Astrocyte (in vitro differentiated cells and primary cell): Measurements from ENCODE around the gene C10orf143. TPM values are rescaled to one million over a fixed set of nuclear protein-coding genes. Genes with fewer than 3 reads are reported as not detected.
"Not testable (repeated sequence)": the region's sequence is repeated elsewhere in the genome, so short reads cannot be mapped to it uniquely, and the experiment has no call there.

Experiments
- DNase-seq: peaks from one replicate; pipeline ENCODE4 v3.0.0-alpha.2; 2010; ENCODE audit warnings: low read depth
- FAIRE-seq: peaks from 2 replicates; lab custom pipeline; 2011; peaks lifted over from hg19 to GRCh38; lab: Jason Lieb, UNC
- H2AFZ ChIP-seq: 2 replicates; pipeline ENCODE4 v1.6.0; 2012; ENCODE audit warnings: low read depth, low read length, inconsistent platforms
- H3K27ac ChIP-seq: 2 replicates; pipeline ENCODE4 v1.5.1; 2011; ENCODE audit warnings: low read depth, low read length, inconsistent platforms
- H3K27me3 ChIP-seq: 2 replicates; pipeline ENCODE4 v1.6.0; 2011; ENCODE audit warnings: low read length, inconsistent platforms; ENCODE audit not compliant: insufficient read depth
- H3K36me3 ChIP-seq: 2 replicates; pipeline ENCODE4 v1.5.1; 2011; ENCODE audit warnings: low read length, inconsistent platforms; ENCODE audit not compliant: insufficient read depth
- H3K4me1 ChIP-seq: 2 replicates; pipeline ENCODE4 v1.5.1; 2011; ENCODE audit warnings: low read length, inconsistent platforms; ENCODE audit not compliant: insufficient read depth
- H3K4me2 ChIP-seq: 2 replicates; pipeline ENCODE4 v1.6.0; 2012; ENCODE audit warnings: low read length, inconsistent platforms
- H3K4me3 ChIP-seq: 2 replicates; pipeline ENCODE4 v1.5.1; 2011; ENCODE audit warnings: low read depth, mild to moderate bottlenecking, low read length, inconsistent platforms; ENCODE audit not compliant: insufficient read depth
- H3K79me2 ChIP-seq: 2 replicates; pipeline ENCODE4 v1.6.0; 2012; ENCODE audit warnings: mild to moderate bottlenecking, low read length, inconsistent platforms; ENCODE audit not compliant: insufficient read depth
- H3K9ac ChIP-seq: 2 replicates; pipeline ENCODE4 v1.6.0; 2012; ENCODE audit warnings: mild to moderate bottlenecking, low read length, inconsistent platforms
- H3K9me3 ChIP-seq: 2 replicates; pipeline ENCODE4 v1.5.1; 2012; ENCODE audit warnings: low read depth, mild to moderate bottlenecking, low read length, inconsistent platforms; ENCODE audit not compliant: insufficient read depth
- H4K20me1 ChIP-seq: 2 replicates; pipeline ENCODE4 v1.6.0; 2012; ENCODE audit warnings: low read length, inconsistent platforms; ENCODE audit not compliant: insufficient read depth
- H3K27ac Mint-ChIP-seq: one replicate; pipeline ENCODE4 v1.8.0; 2021; ENCODE audit warnings: mild to moderate bottlenecking, mixed read lengths; ENCODE audit not compliant: unreplicated experiment
- H3K27me3 Mint-ChIP-seq: one replicate; pipeline ENCODE4 v1.8.0; 2021; ENCODE audit warnings: low read depth, mixed read lengths; ENCODE audit not compliant: unreplicated experiment
- H3K36me3 Mint-ChIP-seq: one replicate; pipeline ENCODE4 v1.8.0; 2021; ENCODE audit warnings: low read depth, mixed read lengths; ENCODE audit not compliant: unreplicated experiment
- H3K4me1 Mint-ChIP-seq: one replicate; pipeline ENCODE4 v1.8.0; 2021; ENCODE audit warnings: low read depth, mixed read lengths; ENCODE audit not compliant: unreplicated experiment
- H3K4me3 Mint-ChIP-seq: one replicate; pipeline ENCODE4 v1.8.0; 2021; ENCODE audit warnings: mild to moderate bottlenecking, moderate library complexity, mixed read lengths; ENCODE audit not compliant: unreplicated experiment
- H3K9me3 Mint-ChIP-seq: one replicate; pipeline ENCODE4 v1.8.0; 2021; ENCODE audit warnings: mild to moderate bottlenecking, mixed read lengths; ENCODE audit not compliant: unreplicated experiment
- EZH2 ChIP-seq: IDR thresholded peaks from 2 replicates; pipeline ENCODE4 v1.6.1; 2012; ENCODE audit warnings: mild to moderate bottlenecking, low read length, inconsistent platforms; ENCODE audit not compliant: insufficient read depth
- total RNA-seq: library from RNA; stranded (reverse); gene quantifications from 2 replicates; pipeline ENCODE4 v1.2.1, GENCODE V29; 2021
- TF ChIP-seq, protein P1 (sequence below): IDR thresholded peaks from 2 replicates; pipeline ENCODE4 v1.5.1; 2011; ENCODE audit warnings: low read depth, mild to moderate bottlenecking, inconsistent platforms, low read length, moderate library complexity; ENCODE audit not compliant: insufficient read depth

C10orf143 gene
- total RNA-seq, 1 donor from 2014 or later = 0.73 TPM

DNA sequence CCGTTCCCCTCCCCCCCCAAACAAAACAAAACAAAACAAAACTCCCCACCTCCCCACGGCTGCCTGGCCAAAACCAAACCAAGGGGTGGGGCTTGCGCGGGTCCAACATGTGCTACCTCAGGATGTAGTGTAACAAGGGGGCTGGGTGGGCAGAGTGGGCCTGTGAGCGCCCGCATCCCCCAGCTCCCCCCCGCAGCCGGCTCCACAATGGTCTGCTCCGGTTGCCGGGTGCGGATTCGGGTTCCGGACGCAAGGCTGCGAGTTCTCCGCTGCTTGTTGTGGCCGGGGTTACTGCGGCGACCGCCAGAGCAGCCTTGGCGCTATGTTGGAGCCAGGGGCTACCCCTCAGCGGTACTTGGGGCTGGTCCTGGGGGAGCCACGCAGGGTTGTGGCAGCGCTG lies 4.9 kb downstream of the C10orf143 start:
- peak overlapping the region; percentile 16 for H3K4me3 Mint-ChIP-seq
- peaks cover 5% of the 10 kb centered on the region for H3K4me1 ChIP-seq
- H2AFZ ChIP-seq = no peak overlapping the region
- no peaks in the 10 kb centered on the region for H3K36me3 Mint-ChIP-seq
- no peak overlapping the region for H3K9ac ChIP-seq
- H3K79me2 ChIP-seq = peaks cover 9% of the 10 kb centered on the region
- H3K27me3 Mint-ChIP-seq = no peaks in the 10 kb centered on the region
- H3K27ac ChIP-seq = no peak overlapping the region
- FAIRE-seq = no peak
- H3K9me3 Mint-ChIP-seq = no peaks in the 10 kb centered on the region
- no peaks in the 10 kb centered on the region for H3K36me3 ChIP-seq
- DNase-seq = no peak
- no peak overlapping the region for H3K4me3 ChIP-seq
- no peaks in the 10 kb centered on the region for H3K27me3 ChIP-seq
- H3K4me1 Mint-ChIP-seq = no peaks in the 10 kb centered on the region
- no peak overlapping the region for H3K27ac Mint-ChIP-seq
- H3K9me3 ChIP-seq = no peaks in the 10 kb centered on the region
- no peak for TF ChIP-seq EZH2
- TF ChIP-seq, protein P1, sequence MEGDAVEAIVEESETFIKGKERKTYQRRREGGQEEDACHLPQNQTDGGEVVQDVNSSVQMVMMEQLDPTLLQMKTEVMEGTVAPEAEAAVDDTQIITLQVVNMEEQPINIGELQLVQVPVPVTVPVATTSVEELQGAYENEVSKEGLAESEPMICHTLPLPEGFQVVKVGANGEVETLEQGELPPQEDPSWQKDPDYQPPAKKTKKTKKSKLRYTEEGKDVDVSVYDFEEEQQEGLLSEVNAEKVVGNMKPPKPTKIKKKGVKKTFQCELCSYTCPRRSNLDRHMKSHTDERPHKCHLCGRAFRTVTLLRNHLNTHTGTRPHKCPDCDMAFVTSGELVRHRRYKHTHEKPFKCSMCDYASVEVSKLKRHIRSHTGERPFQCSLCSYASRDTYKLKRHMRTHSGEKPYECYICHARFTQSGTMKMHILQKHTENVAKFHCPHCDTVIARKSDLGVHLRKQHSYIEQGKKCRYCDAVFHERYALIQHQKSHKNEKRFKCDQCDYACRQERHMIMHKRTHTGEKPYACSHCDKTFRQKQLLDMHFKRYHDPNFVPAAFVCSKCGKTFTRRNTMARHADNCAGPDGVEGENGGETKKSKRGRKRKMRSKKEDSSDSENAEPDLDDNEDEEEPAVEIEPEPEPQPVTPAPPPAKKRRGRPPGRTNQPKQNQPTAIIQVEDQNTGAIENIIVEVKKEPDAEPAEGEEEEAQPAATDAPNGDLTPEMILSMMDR = no peak
- H4K20me1 ChIP-seq = no peaks in the 10 kb centered on the region
- H3K4me2 ChIP-seq = peak overlapping the region; percentile 15

DNA sequence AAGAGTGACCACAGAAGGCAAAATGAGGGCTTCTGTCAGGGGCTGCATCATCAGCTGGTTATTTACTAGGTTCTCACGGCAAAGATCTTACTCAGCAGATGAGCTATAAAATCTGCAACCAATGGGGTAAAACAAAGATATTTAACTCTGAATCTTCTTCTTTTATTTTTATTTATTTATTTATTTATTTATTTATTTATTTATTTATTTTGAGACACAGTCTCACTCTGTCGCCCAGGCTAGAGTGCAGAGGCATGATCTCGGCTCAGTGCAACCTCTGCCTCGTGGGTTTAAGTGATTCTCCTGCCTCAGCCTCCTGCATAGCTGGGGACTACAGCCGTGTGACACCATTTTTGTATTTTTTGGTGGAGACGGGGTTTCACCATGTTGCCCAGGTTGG lies 11.3 kb downstream of the C10orf143 start:
- H3K9me3 ChIP-seq = no peaks in the 10 kb centered on the region
- TF ChIP-seq, protein P1 = no peak
- TF ChIP-seq EZH2 = no peak
- no peak overlapping the region for H3K4me2 ChIP-seq
- H3K9ac ChIP-seq = no peak overlapping the region
- Mint-ChIP-seq H3K4me3 (no peak overlapping the region), H3K27ac (no peak overlapping the region), H3K36me3 (no peaks in the 10 kb centered on the region), H3K9me3 (peaks cover 14% of the 10 kb centered on the region), H3K4me1 (no peaks in the 10 kb centered on the region), H3K27me3 (no peaks in the 10 kb centered on the region)
- H3K36me3 ChIP-seq = no peaks in the 10 kb centered on the region
- H2AFZ ChIP-seq = no peak overlapping the region
- no peaks in the 10 kb centered on the region for H3K4me1 ChIP-seq
- H3K27ac ChIP-seq = no peak overlapping the region
- DNase-seq (no peak), FAIRE-seq (no peak)
- H4K20me1 ChIP-seq = no peaks in the 10 kb centered on the region
- H3K4me3 ChIP-seq = no peak overlapping the region
- no peaks in the 10 kb centered on the region for H3K79me2 ChIP-seq
- no peaks in the 10 kb centered on the region for H3K27me3 ChIP-seq

DNA sequence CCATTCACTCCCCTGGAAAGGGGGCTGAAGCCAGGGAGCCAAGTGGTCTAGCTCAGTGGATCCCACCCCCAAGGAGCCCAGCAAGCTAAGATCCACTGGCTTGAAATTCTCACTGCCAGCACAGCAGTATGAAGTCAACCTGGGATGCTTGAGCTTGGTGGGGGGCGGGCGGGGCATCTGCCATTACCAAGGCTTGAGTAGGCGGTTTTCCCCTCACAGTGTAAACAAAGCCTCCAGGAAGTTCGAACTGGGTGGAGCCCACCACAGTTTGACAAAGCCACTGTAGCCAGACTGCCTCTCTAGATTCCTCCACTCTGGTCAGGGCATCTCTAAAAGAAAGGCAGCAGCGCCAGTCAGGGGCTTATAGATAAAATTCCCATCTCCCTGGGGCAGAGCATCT lies 20.1 kb downstream of the C10orf143 start:
- not testable (repeated sequence) for H3K36me3 ChIP-seq, H3K27ac Mint-ChIP-seq, H3K4me1 Mint-ChIP-seq, H3K9me3 ChIP-seq, H3K36me3 Mint-ChIP-seq, H3K4me3 Mint-ChIP-seq, H3K27me3 Mint-ChIP-seq, H3K27me3 ChIP-seq, H3K4me3 ChIP-seq, H3K27ac ChIP-seq, H2AFZ ChIP-seq, H3K79me2 ChIP-seq, H3K4me2 ChIP-seq, H3K4me1 ChIP-seq, H3K9ac ChIP-seq, H4K20me1 ChIP-seq, DNase-seq, FAIRE-seq
- peaks cover 10% of the 10 kb centered on the region for H3K9me3 Mint-ChIP-seq
